8988T (cell line): ENCODE results near the gene DVL2.
"Not testable (repeated sequence)": the region's sequence is repeated elsewhere in the genome, so short reads cannot be mapped to it uniquely, and the experiment has no call there.

ENCODE experiments used
- DNase-seq: peaks from one replicate; pipeline ENCODE4 v3.0.0; 2011

The DVL2 gene

GRCh38 chr17:7254511-7254910 lies 20.2 kb upstream of the DVL2 start:
- DNase-seq: no peak

GRCh38 chr17:7253082-7253481 lies 18.8 kb upstream of the DVL2 start:
- DNase-seq: no peak

GRCh38 chr17:7252176-7253043 lies 18.1 kb upstream of the DVL2 start, which contains the start of gene ELP5:
Gene ELP5 (plus strand): TSS chr17:7252215. CDS start chr17:7252551, 336 bp downstream.
- peak; percentile 78 for DNase-seq

GRCh38 chr17:7251661-7252175 lies 17.4 kb upstream of the DVL2 start, which contains the start of gene CTDNEP1:
Gene CTDNEP1 (minus strand): TSS chr17:7251734. CDS start chr17:7251296, 438 bp downstream.
- DNase-seq: peak; percentile 75

- no peak for DNase-seq
These were observed 16.6 kb upstream of the DVL2 start for GRCh38 chr17:7250695-7251627.

DNA sequence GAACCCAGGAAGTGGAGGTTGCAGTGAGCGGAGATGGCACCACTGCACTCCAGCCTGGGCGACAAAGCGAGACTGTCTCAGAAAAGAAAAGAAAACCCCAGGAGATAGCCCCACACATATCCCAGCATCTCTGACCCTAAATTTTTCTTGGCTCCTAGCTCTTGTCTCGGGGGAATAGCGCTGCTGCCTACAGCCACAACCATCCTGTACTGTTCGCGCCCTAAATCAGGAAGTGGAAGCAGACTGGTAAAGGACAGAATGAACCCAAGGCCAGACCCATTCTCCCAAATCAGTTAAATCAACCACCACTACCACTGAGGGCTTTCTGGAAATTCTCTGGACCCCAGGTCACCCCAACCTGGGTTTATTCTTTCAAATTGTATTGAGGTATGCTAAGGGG lies 15.5 kb upstream of the DVL2 start:
- DNase-seq: no peak

GRCh38 chr17:7249214-7249613 lies 14.9 kb upstream of the DVL2 start:
- no peak for DNase-seq

GRCh38 chr17:7248796-7249195 lies 14.5 kb upstream of the DVL2 start:
- no peak for DNase-seq

DNA sequence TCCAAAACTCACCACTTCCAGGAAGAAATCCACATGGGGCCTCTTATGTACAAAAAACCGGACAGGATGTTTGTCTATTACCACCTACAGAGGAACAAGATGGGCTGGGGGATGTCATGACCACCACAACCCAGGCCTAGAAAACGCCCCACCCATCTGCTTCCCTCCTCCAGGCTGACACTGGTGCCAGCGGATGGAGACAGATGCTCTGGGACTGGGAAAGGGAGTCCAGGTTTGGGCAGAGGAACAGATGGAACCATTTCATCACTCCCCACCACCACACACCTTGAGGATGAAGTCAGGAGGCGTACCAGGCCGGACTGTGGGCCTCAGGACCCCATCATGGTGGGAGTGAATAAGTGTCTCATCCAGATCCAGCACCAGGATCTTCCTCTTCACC lies 12.5 kb upstream of the DVL2 start:
- no peak for DNase-seq

DNA sequence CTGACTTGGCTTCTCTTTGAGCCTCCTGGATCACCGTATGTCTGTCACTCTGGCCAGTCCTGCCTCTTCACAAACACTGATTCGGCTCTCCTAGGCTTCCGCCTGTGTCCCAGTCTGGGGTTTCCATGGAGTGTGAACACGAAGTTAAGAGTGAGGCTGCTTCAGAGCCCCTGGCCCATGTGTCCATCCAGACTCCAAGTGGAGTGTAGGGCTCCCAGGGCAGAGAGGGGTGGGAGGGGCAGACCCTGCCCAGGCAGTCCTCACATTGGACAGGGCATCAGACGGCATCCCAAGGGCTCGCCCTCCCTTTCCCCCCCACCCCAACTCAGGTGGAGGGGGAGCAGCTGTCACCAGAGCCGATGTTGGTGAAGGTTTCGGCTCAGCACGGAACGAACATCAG lies 9.5 kb upstream of the DVL2 start:
- not testable (repeated sequence) for DNase-seq

- no peak for DNase-seq
These were observed 9.1 kb upstream of the DVL2 start for GRCh38 chr17:7243453-7243729.

DNA sequence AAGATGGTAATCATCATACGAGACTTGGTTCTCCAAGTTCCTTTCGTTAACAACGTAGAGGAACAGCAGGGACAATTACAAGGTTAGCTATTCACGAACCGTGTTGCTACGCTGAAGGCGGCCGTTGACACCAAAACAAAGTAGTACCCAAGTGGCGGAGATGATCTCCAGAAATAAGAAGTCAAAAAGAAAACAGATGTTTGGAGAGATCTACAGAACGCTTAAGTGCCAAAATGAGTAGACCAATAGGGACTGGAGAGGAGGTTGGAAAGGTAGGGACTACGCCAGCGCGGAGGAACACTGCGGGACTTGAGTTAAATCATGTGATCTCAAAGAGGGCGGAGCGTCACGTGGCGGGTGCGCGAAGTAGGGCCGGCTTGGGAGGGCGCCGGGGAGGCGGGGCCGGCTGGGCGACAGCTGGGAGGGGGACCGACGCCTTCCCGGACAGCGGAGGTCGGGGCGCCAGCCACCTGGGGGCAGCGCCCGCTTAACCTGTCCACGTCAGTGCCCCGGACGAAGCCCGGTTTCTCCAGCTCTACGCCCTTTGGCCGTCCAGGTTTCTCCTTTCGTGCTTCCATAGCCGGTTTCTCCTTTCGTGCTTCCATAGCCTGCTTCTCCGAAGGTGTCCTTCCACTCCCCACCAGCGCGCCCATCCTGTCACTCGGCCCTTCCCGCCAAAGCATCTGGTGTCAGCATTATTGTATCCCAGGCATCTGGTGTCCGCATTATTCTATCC lies 8.6 kb upstream of the DVL2 start:
- peak; percentile 77 for DNase-seq

DNA sequence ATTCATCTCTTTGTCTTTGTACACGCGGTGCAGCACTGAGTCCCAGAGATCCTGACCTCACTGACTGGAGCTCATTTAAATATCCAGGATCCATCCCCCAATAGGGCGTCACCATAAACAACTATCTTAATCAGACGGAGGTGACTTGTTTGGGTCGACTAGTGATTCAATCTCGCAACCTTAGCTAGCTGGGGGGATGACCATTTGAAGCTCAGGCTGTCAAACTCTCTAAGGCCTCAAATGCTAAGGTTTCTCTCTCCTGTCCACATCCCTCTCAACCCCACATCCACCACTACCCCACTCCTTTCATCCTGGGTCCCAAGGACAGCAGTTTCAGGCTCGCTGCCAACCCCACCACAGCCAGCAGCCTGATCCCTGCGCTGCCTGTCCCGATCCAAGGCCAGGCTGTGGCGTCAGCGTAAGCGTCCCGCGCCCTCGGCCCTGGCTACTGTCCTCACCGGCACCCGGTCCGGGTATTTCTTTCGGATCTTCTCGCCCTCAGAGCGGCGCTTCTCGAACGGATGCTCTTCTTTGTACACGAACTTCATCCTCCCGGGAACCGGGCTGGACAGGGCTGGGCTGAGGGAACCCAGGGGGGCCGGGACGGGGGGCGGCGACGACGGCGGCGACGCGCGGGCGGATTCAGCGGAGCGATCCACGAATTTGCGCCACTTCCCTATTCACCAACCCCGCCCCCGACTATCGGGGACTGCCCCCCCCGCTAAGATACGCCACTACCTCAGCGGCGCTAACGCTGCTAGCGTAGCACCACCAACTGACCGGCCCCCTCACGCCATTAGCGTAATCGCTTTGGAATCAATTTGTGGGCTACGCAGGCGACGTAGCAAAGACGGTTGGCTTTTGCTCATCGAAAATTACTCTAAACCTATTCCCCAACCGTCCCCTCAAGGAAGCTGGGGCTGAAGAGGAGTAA lies 7.7 kb upstream of the DVL2 start, which contains the start of gene GABARAP:
TSS of gene GABARAP (minus strand) at position 667 of the 934 bp plus-strand sequence. CDS start at position 548, 119 bp downstream.
- DNase-seq: no peak

DNA sequence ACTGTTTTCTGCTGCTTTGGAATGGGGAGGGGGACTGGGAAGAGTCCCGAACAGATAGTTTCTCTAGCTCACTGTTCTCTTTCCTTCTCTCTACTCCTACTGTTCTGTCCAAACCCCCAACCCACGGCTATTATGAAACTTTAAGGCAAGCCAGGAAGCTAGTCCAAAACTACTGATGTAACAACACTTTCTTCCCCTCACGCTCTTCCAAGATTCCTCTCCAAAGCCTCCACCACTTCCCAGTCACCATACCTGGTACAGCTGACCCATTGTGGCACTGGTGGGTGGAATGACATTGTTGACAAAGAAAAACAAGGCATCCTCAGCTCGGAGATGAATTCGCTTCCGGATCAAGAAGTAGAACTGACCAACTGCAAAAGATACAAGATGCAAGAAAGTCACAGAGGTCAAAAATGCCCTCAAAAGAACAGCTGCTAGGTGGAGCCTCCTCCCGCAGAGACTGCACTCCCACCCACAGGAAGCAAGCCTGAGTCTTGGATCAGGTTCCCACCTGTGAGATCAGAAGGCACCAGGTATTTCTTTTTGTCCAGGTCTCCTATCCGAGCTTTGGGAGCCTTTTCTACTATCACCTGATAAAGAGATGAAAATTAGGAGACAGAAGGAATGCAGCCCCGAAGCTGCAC lies 6.9 kb upstream of the DVL2 start:
- DNase-seq: no peak

GRCh38 chr17:7240375-7240774 lies 6.1 kb upstream of the DVL2 start:
- no peak for DNase-seq

- peak; percentile 96 for DNase-seq
These were observed 5.0 kb upstream of the DVL2 start, which contains the start of gene PHF23 for GRCh38 chr17:7239091-7240027. Gene PHF23 (minus strand): TSS chr17:7239457. CDS start chr17:7239279, 178 bp downstream.

GRCh38 chr17:7238420-7239090 lies 4.2 kb upstream of the DVL2 start:
- DNase-seq: no peak

DNA sequence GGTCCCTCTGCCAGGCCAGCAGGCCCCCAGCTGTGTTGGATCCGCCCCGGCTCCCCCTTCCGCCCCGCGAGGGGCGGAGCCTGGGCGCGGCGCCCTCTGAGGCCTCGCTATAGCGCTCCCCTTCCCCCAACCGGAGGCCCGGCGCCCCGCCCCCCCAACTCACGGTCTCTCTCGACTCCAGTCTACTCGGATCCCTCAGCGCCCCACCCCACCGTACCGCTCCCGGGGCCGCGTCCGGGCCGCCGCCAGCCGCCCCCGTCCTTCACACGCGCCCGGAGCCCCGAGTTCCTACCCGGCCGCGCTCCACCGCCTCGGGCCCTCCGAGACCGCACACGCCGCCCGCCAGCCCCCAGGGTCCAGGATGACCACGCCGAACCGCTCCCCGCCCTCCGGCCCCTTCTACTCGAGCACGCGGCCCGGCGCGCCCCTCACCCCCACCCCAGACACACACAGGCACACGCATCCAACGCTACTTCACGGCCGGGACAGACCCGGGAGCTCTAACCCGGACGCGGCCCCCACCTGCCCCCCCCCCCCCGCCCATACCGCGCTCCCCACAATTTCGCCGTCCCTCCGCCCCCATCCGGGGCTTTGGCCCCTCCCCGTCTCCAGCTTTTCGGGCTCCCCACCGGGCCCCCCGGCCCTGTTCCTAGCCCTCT lies 3.6 kb upstream of the DVL2 start:
- DNase-seq: peak; percentile 73
